ENCODE measurements around the gene NYAP1. TPM values are rescaled to one million over a fixed set of nuclear protein-coding genes. Genes with fewer than 3 reads are reported as not detected.
"Not testable (repeated sequence)": the region's sequence is repeated elsewhere in the genome, so short reads cannot be mapped to it uniquely, and the experiment has no call there.

The NYAP1 gene
- total RNA-seq, 2 experiments from 2014 or later: 0.32 to 0.38 TPM

DNA sequence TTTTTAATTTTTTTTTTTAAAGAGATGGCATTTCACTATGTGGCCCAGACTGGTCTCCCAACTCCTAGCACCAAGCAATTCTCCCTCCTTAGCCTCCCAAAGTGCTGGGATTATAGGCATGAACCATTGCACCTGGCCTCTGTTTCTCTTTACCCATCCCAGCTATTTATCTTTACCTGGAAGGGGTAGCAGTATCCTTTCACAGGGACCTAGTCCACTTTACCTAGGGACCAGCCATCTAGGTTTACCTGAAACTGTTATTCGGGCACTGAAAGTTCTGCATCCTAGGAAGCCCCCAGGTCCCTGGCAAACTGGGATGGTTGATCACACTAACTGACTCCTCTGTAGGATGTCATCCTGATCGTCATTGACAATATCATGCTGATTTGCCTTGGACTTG, 33.6 kb downstream of the NYAP1 start:
- H3K27me3 Mint-ChIP-seq: no peaks in the 10 kb centered on the region
- ChIA-PET POLR2A (interaction anchor here (1.1 to 1.7 kb wide), 2 partner anchors 19 to 28 kb away, joined by 3 read pairs; no protein-coding TSS in a partner anchor), CTCF (interaction anchor here (1.6 kb wide), 1 partner anchor 43 kb away, joined by 5 read pairs; no protein-coding TSS in a partner anchor)
- H3K9me3 Mint-ChIP-seq: no peaks in the 10 kb centered on the region
- H3K4me3 Mint-ChIP-seq: no peak overlapping the region
- H3K36me3 Mint-ChIP-seq (ENCODE audit: low read depth): no peaks in the 10 kb centered on the region
- TF ChIP-seq, protein P1, sequence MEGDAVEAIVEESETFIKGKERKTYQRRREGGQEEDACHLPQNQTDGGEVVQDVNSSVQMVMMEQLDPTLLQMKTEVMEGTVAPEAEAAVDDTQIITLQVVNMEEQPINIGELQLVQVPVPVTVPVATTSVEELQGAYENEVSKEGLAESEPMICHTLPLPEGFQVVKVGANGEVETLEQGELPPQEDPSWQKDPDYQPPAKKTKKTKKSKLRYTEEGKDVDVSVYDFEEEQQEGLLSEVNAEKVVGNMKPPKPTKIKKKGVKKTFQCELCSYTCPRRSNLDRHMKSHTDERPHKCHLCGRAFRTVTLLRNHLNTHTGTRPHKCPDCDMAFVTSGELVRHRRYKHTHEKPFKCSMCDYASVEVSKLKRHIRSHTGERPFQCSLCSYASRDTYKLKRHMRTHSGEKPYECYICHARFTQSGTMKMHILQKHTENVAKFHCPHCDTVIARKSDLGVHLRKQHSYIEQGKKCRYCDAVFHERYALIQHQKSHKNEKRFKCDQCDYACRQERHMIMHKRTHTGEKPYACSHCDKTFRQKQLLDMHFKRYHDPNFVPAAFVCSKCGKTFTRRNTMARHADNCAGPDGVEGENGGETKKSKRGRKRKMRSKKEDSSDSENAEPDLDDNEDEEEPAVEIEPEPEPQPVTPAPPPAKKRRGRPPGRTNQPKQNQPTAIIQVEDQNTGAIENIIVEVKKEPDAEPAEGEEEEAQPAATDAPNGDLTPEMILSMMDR (IDR thresholded peaks at IDR 0.05): no peak
- DNase-seq (no peak), ATAC-seq (no peak)
- intact Hi-C loops (cut with micrococcal nuclease): no loop called here
- peaks cover 20% of the 10 kb centered on the region for H3K4me1 Mint-ChIP-seq (ENCODE audit: low read depth)
- no peak overlapping the region for H3K27ac Mint-ChIP-seq

DNA sequence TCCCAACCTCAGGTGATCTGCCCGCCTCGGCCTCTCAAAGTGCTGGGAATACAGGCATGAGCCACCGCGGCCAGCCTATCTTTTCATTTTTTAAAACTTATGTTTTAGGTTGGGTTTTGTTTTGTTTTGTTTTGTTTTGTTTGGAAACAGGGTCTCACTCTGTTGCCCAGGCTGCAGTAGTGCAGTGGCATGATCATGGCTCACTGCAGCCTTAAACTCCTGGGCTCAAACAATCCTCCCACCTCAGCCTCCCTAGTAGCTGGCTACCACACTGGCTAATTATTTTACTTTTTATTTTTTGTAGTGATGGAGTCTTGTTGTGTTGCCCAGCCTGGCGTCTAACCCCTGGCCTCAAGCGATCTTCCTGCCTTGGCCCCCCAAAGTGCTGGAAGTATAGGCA, 35.9 kb downstream of the NYAP1 start:
- no peak for ATAC-seq
- no peaks in the 10 kb centered on the region for H3K9me3 Mint-ChIP-seq
- intact Hi-C loops (cut with micrococcal nuclease): no loop called here
- H3K27ac Mint-ChIP-seq: no peak overlapping the region
- TF ChIP-seq, protein P1 (IDR thresholded peaks at IDR 0.05): no peak
- no peaks in the 10 kb centered on the region for H3K36me3 Mint-ChIP-seq (ENCODE audit: low read depth)
- POLR2A ChIA-PET: no interaction called here
- no peak overlapping the region for H3K4me3 Mint-ChIP-seq
- no peak for DNase-seq
- H3K4me1 Mint-ChIP-seq (ENCODE audit: low read depth): peaks cover 20% of the 10 kb centered on the region
- CTCF ChIA-PET: interaction anchor here (0.9 to 1.7 kb wide), 4 partner anchors 13 to 40 kb away, joined by 3 to 4 read pairs (median 3); no protein-coding TSS in a partner anchor
- H3K27me3 Mint-ChIP-seq: no peaks in the 10 kb centered on the region

DNA sequence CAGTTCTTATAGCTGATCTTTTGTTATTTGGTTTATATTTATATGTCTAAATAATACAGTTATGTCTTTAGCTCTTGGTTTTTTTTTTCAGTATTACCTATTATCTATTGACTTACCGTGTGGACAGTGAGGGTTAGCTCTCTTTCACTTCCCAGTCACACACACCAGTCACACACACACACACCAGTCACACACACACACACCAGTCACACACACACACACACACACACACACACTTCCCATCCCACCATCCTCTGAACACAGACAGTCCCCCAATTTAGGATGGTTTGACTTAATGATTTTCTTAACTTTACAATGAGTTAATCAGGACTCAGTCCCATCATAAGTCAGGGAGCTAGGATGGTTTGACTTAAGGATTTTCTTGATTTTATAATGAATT, 36.4 kb downstream of the NYAP1 start:
- intact Hi-C loops (cut with micrococcal nuclease): no loop called here
- ChIA-PET POLR2A (no interaction called here), CTCF (interaction anchor here (0.9 to 1.7 kb wide), 4 partner anchors 13 to 39 kb away, joined by 3 to 4 read pairs (median 3); no protein-coding TSS in a partner anchor)
- TF ChIP-seq, protein P1 (IDR thresholded peaks at IDR 0.05): no peak
- H3K9me3 Mint-ChIP-seq: no peaks in the 10 kb centered on the region
- H3K4me1 Mint-ChIP-seq (ENCODE audit: low read depth): peaks cover 18% of the 10 kb centered on the region
- no peak for ATAC-seq
- DNase-seq: no peak
- no peaks in the 10 kb centered on the region for H3K27me3 Mint-ChIP-seq
- H3K36me3 Mint-ChIP-seq (ENCODE audit: low read depth): no peaks in the 10 kb centered on the region
- no peak overlapping the region for H3K27ac Mint-ChIP-seq
- H3K4me3 Mint-ChIP-seq: no peak overlapping the region

DNA sequence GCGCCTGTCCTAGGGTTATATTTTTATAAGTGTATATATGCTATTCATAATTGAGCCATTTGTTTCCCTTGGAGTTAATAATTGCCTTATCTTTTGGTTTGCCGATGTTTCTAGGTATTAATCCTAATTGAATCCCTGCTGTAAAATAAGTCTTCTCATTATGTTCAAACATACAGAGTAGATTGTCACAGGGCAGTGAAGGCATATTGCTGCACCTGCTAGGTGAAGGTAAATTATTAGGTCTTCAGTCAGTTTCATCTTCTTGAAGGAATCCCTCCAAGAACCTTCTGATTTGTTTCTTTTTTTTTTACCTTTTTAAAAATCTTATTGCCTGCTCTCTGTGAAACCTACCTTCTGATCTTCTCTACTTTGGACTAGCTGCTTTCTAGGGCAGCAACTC, 37.3 kb downstream of the NYAP1 start:
- Mint-ChIP-seq H3K4me1 (ENCODE audit: low read depth) (peaks cover 9% of the 10 kb centered on the region), H3K27me3 (no peaks in the 10 kb centered on the region), H3K27ac (no peak overlapping the region), H3K4me3 (no peak overlapping the region), H3K9me3 (no peaks in the 10 kb centered on the region), H3K36me3 (ENCODE audit: low read depth) (no peaks in the 10 kb centered on the region)
- DNase-seq (no peak), ATAC-seq (no peak)
- ChIA-PET POLR2A (no interaction called here), CTCF (no interaction called here)
- intact Hi-C loops (cut with micrococcal nuclease): no loop called here
- TF ChIP-seq, protein P1 (IDR thresholded peaks at IDR 0.05): no peak

DNA sequence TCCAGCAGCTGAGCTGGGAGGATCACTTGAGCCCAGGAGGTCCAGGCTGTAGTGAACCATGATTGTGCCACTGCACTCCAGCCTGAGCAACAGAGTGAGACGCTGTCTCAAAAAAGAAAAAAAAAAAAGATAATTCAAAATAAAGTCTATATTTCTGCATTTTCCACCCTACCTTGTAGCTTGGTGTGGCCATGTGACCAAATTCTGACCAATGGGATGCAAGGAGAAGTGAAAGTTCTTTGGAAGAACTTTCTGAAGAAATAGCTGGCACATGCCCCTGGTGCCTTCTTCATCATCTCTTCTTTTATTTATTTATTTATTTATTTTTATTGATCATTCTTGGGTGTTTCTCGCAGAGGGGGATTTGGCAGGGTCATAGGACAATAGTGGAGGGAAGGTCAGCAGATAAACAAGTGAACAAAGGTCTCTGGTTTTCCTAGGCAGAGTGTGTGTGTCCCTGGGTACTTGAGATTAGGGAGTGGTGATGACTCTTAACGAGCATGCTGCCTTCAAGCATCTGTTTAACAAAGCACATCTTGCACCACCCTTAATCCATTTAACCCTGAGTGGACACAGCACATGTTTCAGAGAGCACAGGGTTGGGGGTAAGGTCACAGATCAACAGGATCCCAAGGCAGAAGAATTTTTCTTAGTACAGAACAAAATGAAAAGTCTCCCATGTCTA, 38.3 kb downstream of the NYAP1 start:
- H3K36me3 Mint-ChIP-seq (ENCODE audit: low read depth); H3K4me3 Mint-ChIP-seq; DNase-seq; H3K27me3 Mint-ChIP-seq; ATAC-seq; H3K27ac Mint-ChIP-seq; intact Hi-C loops (cut with micrococcal nuclease); H3K4me1 Mint-ChIP-seq (ENCODE audit: low read depth); CTCF ChIA-PET; H3K9me3 Mint-ChIP-seq: not testable (repeated sequence)
- POLR2A ChIA-PET: interaction anchor here (0.6 kb wide), 1 partner anchor 225 kb away, joined by 3 read pairs; no protein-coding TSS in a partner anchor

DNA sequence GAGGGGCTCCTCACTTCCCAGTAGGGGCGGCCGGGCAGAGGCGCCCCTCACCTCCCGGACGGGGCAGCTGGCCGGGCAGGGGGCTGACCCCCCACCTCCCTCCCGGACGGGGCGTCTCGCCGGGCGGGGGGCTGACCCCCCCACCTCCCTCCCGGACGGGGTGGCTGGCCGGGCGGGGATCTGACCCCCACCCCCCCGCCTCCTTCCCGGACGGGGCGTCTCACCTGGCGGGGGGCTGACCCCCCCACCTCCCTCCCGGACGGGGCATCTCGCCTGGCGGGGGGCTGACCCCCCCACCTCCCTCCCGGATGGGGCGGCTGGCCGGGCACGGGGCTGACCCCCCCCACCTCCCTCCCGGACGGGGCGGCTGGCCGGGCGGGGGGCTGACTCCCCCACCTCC, 39.5 kb downstream of the NYAP1 start:
- H3K4me1 Mint-ChIP-seq (ENCODE audit: low read depth): peaks cover 13% of the 10 kb centered on the region
- H3K27ac Mint-ChIP-seq; ATAC-seq; CTCF ChIA-PET; H3K9me3 Mint-ChIP-seq; H3K27me3 Mint-ChIP-seq; H3K36me3 Mint-ChIP-seq (ENCODE audit: low read depth); H3K4me3 Mint-ChIP-seq; POLR2A ChIA-PET; DNase-seq; intact Hi-C loops (cut with micrococcal nuclease): not testable (repeated sequence)

DNA sequence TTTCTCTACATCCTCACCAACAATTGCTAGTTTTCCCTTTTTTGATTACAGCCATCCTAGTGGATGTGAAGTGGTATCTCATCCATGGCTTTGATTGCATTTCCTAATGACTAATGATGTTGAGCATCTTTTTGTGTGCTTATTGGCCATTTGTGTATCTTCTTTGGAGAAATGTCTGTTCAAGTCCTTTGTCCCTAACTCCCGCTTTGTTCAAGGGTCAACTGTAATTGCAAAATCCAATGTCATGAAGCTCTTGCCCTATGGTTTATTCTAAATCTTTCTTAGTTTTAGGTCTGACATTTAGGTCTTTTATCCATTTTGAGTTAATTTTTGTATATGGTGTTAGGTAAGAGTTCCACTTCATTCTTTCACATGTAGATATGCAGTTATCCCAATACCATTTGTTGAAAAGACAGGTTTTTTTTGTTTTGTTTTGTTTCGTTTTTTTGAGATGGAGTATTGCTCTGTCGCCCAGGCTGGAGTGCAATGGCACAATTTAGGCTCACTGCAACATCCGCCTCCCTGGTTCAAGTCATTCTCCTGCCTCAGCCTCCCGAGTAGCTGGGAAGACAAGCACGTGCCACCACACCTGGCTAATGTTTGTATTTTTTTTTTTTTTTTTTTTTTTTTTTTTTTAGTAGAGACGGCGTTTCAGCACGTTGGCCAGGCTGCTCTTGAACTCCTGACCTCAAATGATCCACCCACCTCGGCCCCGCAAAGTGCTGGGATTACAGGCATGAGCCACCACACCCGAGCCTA, 44.6 kb downstream of the NYAP1 start:
- H3K4me3 Mint-ChIP-seq; ATAC-seq; H3K27ac Mint-ChIP-seq; intact Hi-C loops (cut with micrococcal nuclease); H3K36me3 Mint-ChIP-seq (ENCODE audit: low read depth); DNase-seq; H3K27me3 Mint-ChIP-seq; H3K9me3 Mint-ChIP-seq: not testable (repeated sequence)
- POLR2A ChIA-PET: interaction anchor here (1.1 to 1.7 kb wide), 2 partner anchors 11 to 18 kb away, joined by 3 to 4 read pairs; partner anchors contain the start of gene AGFG2
- CTCF ChIA-PET: interaction anchor here (0.8 to 1.6 kb wide), 5 partner anchors 9 to 58 kb away, joined by 3 to 11 read pairs (median 3); partner anchors contain the start of gene AGFG2
- peaks cover 12% of the 10 kb centered on the region for H3K4me1 Mint-ChIP-seq (ENCODE audit: low read depth)
